Measurements from ENCODE around the gene LMCD1.

The LMCD1 gene

GRCh38 chr3:8482960-8483665, 18.5 kb upstream of the LMCD1 start:
- DNase-seq (ENCODE audit: low read depth, low spot score), result peak; percentile 64
- no peak overlapping the region for H3K27ac ChIP-seq

- no peak overlapping the region for H3K27ac ChIP-seq
- no peak for DNase-seq (ENCODE audit: low read depth, low spot score)
Measured at GRCh38 chr3:8484409-8485140, 17.0 kb upstream of the LMCD1 start.

GRCh38 chr3:8485141-8485870, 16.3 kb upstream of the LMCD1 start:
- no peak overlapping the region for H3K27ac ChIP-seq
- no peak for DNase-seq (ENCODE audit: low read depth, low spot score)

- no peak for DNase-seq (ENCODE audit: low read depth, low spot score)
- H3K27ac ChIP-seq, result no peak overlapping the region
Measured at GRCh38 chr3:8485943-8486342, 15.7 kb upstream of the LMCD1 start.

- no peak overlapping the region for H3K27ac ChIP-seq
- DNase-seq (ENCODE audit: low read depth, low spot score), result no peak
Measured at GRCh38 chr3:8486434-8486833, 15.2 kb upstream of the LMCD1 start.

GRCh38 chr3:8486936-8487335, 14.7 kb upstream of the LMCD1 start:
- H3K27ac ChIP-seq, result no peak overlapping the region
- no peak for DNase-seq (ENCODE audit: low read depth, low spot score)

GRCh38 chr3:8488411-8488810, 13.2 kb upstream of the LMCD1 start:
- no peak overlapping the region for H3K27ac ChIP-seq
- DNase-seq (ENCODE audit: low read depth, low spot score), result no peak

GRCh38 chr3:8488877-8489276, 12.7 kb upstream of the LMCD1 start:
- no peak overlapping the region for H3K27ac ChIP-seq
- DNase-seq (ENCODE audit: low read depth, low spot score), result no peak

- DNase-seq (ENCODE audit: low read depth, low spot score), result no peak
- peak overlapping the region; percentile 28 for H3K27ac ChIP-seq
Measured at GRCh38 chr3:8489278-8489792, 12.3 kb upstream of the LMCD1 start.

- peak; percentile 51 for DNase-seq (ENCODE audit: low read depth, low spot score)
- peak overlapping the region; percentile 28 for H3K27ac ChIP-seq
Measured at GRCh38 chr3:8490079-8490552, 11.5 kb upstream of the LMCD1 start.

- no peak for DNase-seq (ENCODE audit: low read depth, low spot score)
- no peak overlapping the region for H3K27ac ChIP-seq
Measured at GRCh38 chr3:8491271-8492144, 10.1 kb upstream of the LMCD1 start.

GRCh38 chr3:8492744-8493511, 8.7 kb upstream of the LMCD1 start:
- H3K27ac ChIP-seq, result no peak overlapping the region
- no peak for DNase-seq (ENCODE audit: low read depth, low spot score)

GRCh38 chr3:8493744-8494143, 7.9 kb upstream of the LMCD1 start:
- H3K27ac ChIP-seq, result no peak overlapping the region

GRCh38 chr3:8494327-8494726, 7.3 kb upstream of the LMCD1 start:
- DNase-seq (ENCODE audit: low read depth, low spot score), result no peak
- H3K27ac ChIP-seq, result no peak overlapping the region

More at GRCh38 chr3:8493744-8494143, 7.9 kb upstream of the LMCD1 start:
- DNase-seq (ENCODE audit: low read depth, low spot score), result no peak

GRCh38 chr3:8497582-8497981, 4.0 kb upstream of the LMCD1 start:
- peak overlapping the region; percentile 58 for H3K27ac ChIP-seq
- no peak for DNase-seq (ENCODE audit: low read depth, low spot score)

GRCh38 chr3:8499181-8499611, 2.4 kb upstream of the LMCD1 start:
- DNase-seq (ENCODE audit: low read depth, low spot score), result no peak
- peak overlapping the region; percentile 58 for H3K27ac ChIP-seq

GRCh38 chr3:8500319-8500988, 1.2 kb upstream of the LMCD1 start:
- no peak for DNase-seq (ENCODE audit: low read depth, low spot score)
- H3K27ac ChIP-seq, result peak overlapping the region; percentile 58

- peak overlapping the region; percentile 58 for H3K27ac ChIP-seq
Measured at GRCh38 chr3:8500989-8501370, 643 bp upstream of the LMCD1 start.

GRCh38 chr3:8503461-8503860, 1.8 kb downstream of the LMCD1 start:
- DNase-seq (ENCODE audit: low read depth, low spot score), result no peak
- peak overlapping the region; percentile 11 for H3K27ac ChIP-seq

More at GRCh38 chr3:8500989-8501370, 643 bp upstream of the LMCD1 start:
- no peak for DNase-seq (ENCODE audit: low read depth, low spot score)

Data from epithelial cell of prostate (primary cell).